GM18499 (cell line): ENCODE measurements around the gene B4GALNT4.
"Not testable (repeated sequence)": the region's sequence is repeated elsewhere in the genome, so short reads cannot be mapped to it uniquely, and the experiment has no call there.

Experiments
- ATAC-seq: cut with Tn5 transposase; IDR thresholded peaks from one replicate; pipeline ENCODE4 v1.9.1; 2021; ENCODE audit warnings: moderate number of reproducible peaks; ENCODE audit not compliant: insufficient read depth, unreplicated experiment

Gene B4GALNT4

GRCh38 chr11:369336-370018, at the start of gene B4GALNT4:
B4GALNT4 (plus strand) TSS chr11:369499; CDS start chr11:369804, 305 bp downstream.
- ATAC-seq, result no peak

- ATAC-seq, result not testable (repeated sequence)
Measured at GRCh38 chr11:319888-320273, 49.4 kb upstream of the B4GALNT4 start.

GRCh38 chr11:324156-324555, 45.1 kb upstream of the B4GALNT4 start:
- no peak for ATAC-seq

- ATAC-seq, result not testable (repeated sequence)
Measured at GRCh38 chr11:324593-325517, 44.4 kb upstream of the B4GALNT4 start.

- ATAC-seq, result no peak
Measured at GRCh38 chr11:325796-326591, 43.3 kb upstream of the B4GALNT4 start.

GRCh38 chr11:326592-326841, 42.8 kb upstream of the B4GALNT4 start:
- no peak for ATAC-seq

GRCh38 chr11:326842-327580, 42.3 kb upstream of the B4GALNT4 start:
- ATAC-seq, result peak; percentile 61

GRCh38 chr11:327581-327923, 41.7 kb upstream of the B4GALNT4 start:
- no peak for ATAC-seq

GRCh38 chr11:328012-328411, 41.3 kb upstream of the B4GALNT4 start:
- no peak for ATAC-seq

- ATAC-seq, result not testable (repeated sequence)
Measured at GRCh38 chr11:328516-329100, 40.7 kb upstream of the B4GALNT4 start.

- ATAC-seq, result no peak
Measured at GRCh38 chr11:329886-330253, 39.4 kb upstream of the B4GALNT4 start.

- no peak for ATAC-seq
Measured at GRCh38 chr11:330307-330693, 39.0 kb upstream of the B4GALNT4 start.

GRCh38 chr11:330694-331357, 38.5 kb upstream of the B4GALNT4 start:
- ATAC-seq, result no peak

GRCh38 chr11:331358-332060, 37.8 kb upstream of the B4GALNT4 start:
- ATAC-seq, result no peak

- no peak for ATAC-seq
Measured at GRCh38 chr11:332651-333480, 36.4 kb upstream of the B4GALNT4 start.

- ATAC-seq, result not testable (repeated sequence)
Measured at GRCh38 chr11:333616-334263, 35.6 kb upstream of the B4GALNT4 start.

GRCh38 chr11:334264-334994, 34.9 kb upstream of the B4GALNT4 start:
- no peak for ATAC-seq
